ENCODE results near the gene POLR3A. TPM values are rescaled to one million over a fixed set of nuclear protein-coding genes. Genes with fewer than 3 reads are reported as not detected.

The POLR3A gene
- total RNA-seq, 2 experiments from 2014 or later, result 6.7 to 6.9 TPM

- Histone ChIP-seq H3K27me3 (ENCODE audit: control insufficient read depth in 1 of 2, insufficient read depth in 2 of 2, low read length in 2 of 2) (no peaks in the 10 kb centered on the region), H3K4me3 (ENCODE audit: low read length) (peak overlapping the region; percentile 84), H3K27ac (ENCODE audit: low read depth in 1 of 2, low read length in 2 of 2) (no peak overlapping the region), H3K4me1 (ENCODE audit: insufficient read depth, low read length) (peaks cover 56% of the 10 kb centered on the region), H3K9me3 (ENCODE audit: control insufficient read depth in 1 of 2, insufficient read depth in 1 of 2, low read length in 2 of 2) (no peaks in the 10 kb centered on the region), H3K36me3 (ENCODE audit: insufficient read depth, low read length) (peaks cover 34% of the 10 kb centered on the region)
- no peak for TF ChIP-seq CTCF (IDR thresholded peaks at IDR 0.05)
- H3K4me3 Mint-ChIP-seq, result peak overlapping the region; percentile 96
- intact Hi-C loops (cut with DNase I, micrococcal nuclease), result loop anchor here (5.0 to 10.0 kb wide), 3 partner anchors 269 to 1414 kb away; partner anchors contain the start of gene ZCCHC24 (in 2 of the 2)
- H3K27ac Mint-ChIP-seq, result peak overlapping the region; percentile 87
- no peaks in the 10 kb centered on the region for H3K27me3 Mint-ChIP-seq
- ChIA-PET POLR2A (interaction anchor here (2.3 kb wide), 1 partner anchor 10 kb away, joined by 11 read pairs; no protein-coding TSS in a partner anchor), CTCF (no interaction called here)
- no peaks in the 10 kb centered on the region for H3K9me3 Mint-ChIP-seq
- peaks cover 59% of the 10 kb centered on the region for H3K36me3 Mint-ChIP-seq (ENCODE audit: low read depth)
- H3K4me1 Mint-ChIP-seq (ENCODE audit: low read depth), result peaks cover 68% of the 10 kb centered on the region
- DNase-seq, result no peak
- no peak for ATAC-seq (ENCODE audit: poor library complexity)
These were observed 4.0 kb upstream of the POLR3A start for GRCh38 chr10:78033387-78033636.

GRCh38 chr10:78028438-78029268 lies 662 bp downstream of the POLR3A start:
- H3K9me3 ChIP-seq (ENCODE audit: control insufficient read depth in 1 of 2, insufficient read depth in 1 of 2, low read length in 2 of 2), result no peaks in the 10 kb centered on the region
- Mint-ChIP-seq H3K36me3 (ENCODE audit: low read depth) (peaks cover 51% of the 10 kb centered on the region), H3K4me3 (peak overlapping the region; percentile 97), H3K27me3 (no peaks in the 10 kb centered on the region), H3K4me1 (ENCODE audit: low read depth) (peaks cover 39% of the 10 kb centered on the region), H3K27ac (peak overlapping the region; percentile 83), H3K9me3 (no peaks in the 10 kb centered on the region)
- CTCF ChIA-PET, result interaction anchor here (1.9 kb wide), 1 partner anchor 1167 kb away, joined by 5 read pairs; no protein-coding TSS in a partner anchor
- peaks cover 32% of the 10 kb centered on the region for H3K4me1 ChIP-seq (ENCODE audit: insufficient read depth, low read length)
- ATAC-seq (ENCODE audit: poor library complexity) (no peak), DNase-seq (peak in 10 of 14 experiments; percentile 2 to 56 (median 14))
- H3K4me3 ChIP-seq (ENCODE audit: low read length), result peak overlapping the region; percentile 99
- no peaks in the 10 kb centered on the region for H3K27me3 ChIP-seq (ENCODE audit: control insufficient read depth in 1 of 2, insufficient read depth in 2 of 2, low read length in 2 of 2)
- peak overlapping the region in 1 of 2 donors; percentile 61 for H3K27ac ChIP-seq (ENCODE audit: low read depth in 1 of 2, low read length in 2 of 2)
- intact Hi-C loops (cut with DNase I, micrococcal nuclease), result no loop called here
- TF ChIP-seq CTCF (IDR thresholded peaks at IDR 0.05), result no peak
- H3K36me3 ChIP-seq (ENCODE audit: insufficient read depth, low read length), result peaks cover 28% of the 10 kb centered on the region
- POLR2A ChIA-PET, result interaction anchor here (0.6 to 0.7 kb wide), 2 partner anchors 275 to 1289 kb away, joined by 3 read pairs; no protein-coding TSS in a partner anchor

GRCh38 chr10:78025685-78026364 lies 3.5 kb downstream of the POLR3A start:
- Mint-ChIP-seq H3K4me3 (no peak overlapping the region), H3K27me3 (no peaks in the 10 kb centered on the region), H3K36me3 (ENCODE audit: low read depth) (peaks cover 76% of the 10 kb centered on the region), H3K9me3 (no peaks in the 10 kb centered on the region), H3K27ac (no peak overlapping the region), H3K4me1 (ENCODE audit: low read depth) (peaks cover 35% of the 10 kb centered on the region)
- ChIA-PET CTCF (interaction anchor here (0.8 kb wide), 1 partner anchor 10 kb away, joined by 3 read pairs; no protein-coding TSS in a partner anchor), POLR2A (no interaction called here)
- H3K9me3 ChIP-seq (ENCODE audit: control insufficient read depth in 1 of 2, insufficient read depth in 1 of 2, low read length in 2 of 2), result no peaks in the 10 kb centered on the region
- no peak overlapping the region for H3K27ac ChIP-seq (ENCODE audit: low read depth in 1 of 2, low read length in 2 of 2)
- no peak overlapping the region for H3K4me3 ChIP-seq (ENCODE audit: low read length)
- DNase-seq (no peak), ATAC-seq (ENCODE audit: poor library complexity) (no peak)
- intact Hi-C loops (cut with DNase I, micrococcal nuclease), result no loop called here
- H3K27me3 ChIP-seq (ENCODE audit: control insufficient read depth in 1 of 2, insufficient read depth in 2 of 2, low read length in 2 of 2), result no peaks in the 10 kb centered on the region
- no peak for TF ChIP-seq CTCF (IDR thresholded peaks at IDR 0.05)
- H3K36me3 ChIP-seq (ENCODE audit: insufficient read depth, low read length), result peaks cover 57% of the 10 kb centered on the region
- peaks cover 28% of the 10 kb centered on the region for H3K4me1 ChIP-seq (ENCODE audit: insufficient read depth, low read length)

Data from CD4-positive, alpha-beta T cell (primary cell).